Brain microvascular endothelial cell (primary cell): ENCODE measurements around the gene BCL2L2.
A peak's percentile ranks its signal among the peaks of the same experiment; 100 is the strongest.

Source experiments
- DNase-seq: peaks from one replicate; pipeline ENCODE4 v3.0.0-alpha.2; 2020
- H3K27ac ChIP-seq: fragments of 250-450 bp; sonication (Bioruptor Pico); 2 replicates; pipeline ENCODE4 v1.5.1; 2020; ENCODE audit warnings: mild to moderate bottlenecking, moderate library complexity
- H3K27me3 ChIP-seq: fragments of 250-450 bp; sonication (Bioruptor Pico); replicated peaks from 2 replicates; pipeline ENCODE4 v1.5.1; 2020; ENCODE audit warnings: mild to moderate bottlenecking
- H3K36me3 ChIP-seq: fragments of 250-450 bp; sonication (Bioruptor Pico); replicated peaks from 2 replicates; pipeline ENCODE4 v1.5.1; 2020; ENCODE audit warnings: mild to moderate bottlenecking
- H3K4me3 ChIP-seq: 2 replicates; pipeline ENCODE4 v1.5.1; 2011; ENCODE audit warnings: low read depth, mild to moderate bottlenecking, control low read depth, low read length, moderate library complexity
- CTCF ChIP-seq: IDR thresholded peaks from 2 replicates; pipeline ENCODE4 v1.5.1; 2011; ENCODE audit warnings: low read depth, mild to moderate bottlenecking, moderate library complexity, low read length, control low read depth, inconsistent platforms; ENCODE audit errors: missing control alignments
- in situ Hi-C: cut with HindIII; loops from 2 replicates; pipeline ENCODE4 v1.10.0; 2017; ENCODE audit warnings: low sequenced_read_pairs, low pct_ligation_motif_present

Gene BCL2L2

GRCh38 chr14:23302290-23303225 lies 4.1 kb upstream of the BCL2L2 start, which contains the start of gene PPP1R3E:
Gene PPP1R3E (minus strand): TSS chr14:23302859. CDS start chr14:23302576, 283 bp downstream.
- no peak for DNase-seq
- in situ Hi-C loops: no loop called here
- no peak for TF ChIP-seq CTCF
- Histone ChIP-seq H3K27ac (peak within 1 kb of the TSS; percentile 33), H3K36me3 (no peaks in the 10 kb centered on the region), H3K4me3 (peak within 1 kb of the TSS; percentile 68), H3K27me3 (no peaks in the 10 kb centered on the region)

- TF ChIP-seq CTCF: no peak
- Histone ChIP-seq H3K4me3 (peak overlapping the region; percentile 92), H3K27me3 (no peaks in the 10 kb centered on the region), H3K27ac (peak overlapping the region; percentile 86), H3K36me3 (peaks cover 31% of the 10 kb centered on the region)
- DNase-seq: no peak
- in situ Hi-C loops: no loop called here
Measured at GRCh38 chr14:23307146-23307530, 505 bp downstream of the BCL2L2 start.

- Histone ChIP-seq H3K27me3 (no peaks in the 10 kb centered on the region), H3K36me3 (peaks cover 33% of the 10 kb centered on the region), H3K27ac (no peak overlapping the region), H3K4me3 (peak overlapping the region; percentile 92)
- in situ Hi-C loops: no loop called here
- DNase-seq: peak; percentile 9
- no peak for TF ChIP-seq CTCF
Measured at GRCh38 chr14:23307687-23308644, 1.3 kb downstream of the BCL2L2 start.

GRCh38 chr14:23308721-23309445 lies 2.2 kb downstream of the BCL2L2 start:
- in situ Hi-C loops: no loop called here
- Histone ChIP-seq H3K27ac (no peak overlapping the region), H3K27me3 (no peaks in the 10 kb centered on the region), H3K4me3 (peak overlapping the region; percentile 92), H3K36me3 (peaks cover 33% of the 10 kb centered on the region)
- no peak for DNase-seq
- TF ChIP-seq CTCF: no peak

GRCh38 chr14:23310546-23310945 lies 3.9 kb downstream of the BCL2L2 start:
- Histone ChIP-seq H3K36me3 (peaks cover 33% of the 10 kb centered on the region), H3K27ac (no peak overlapping the region), H3K4me3 (no peak overlapping the region), H3K27me3 (no peaks in the 10 kb centered on the region)
- in situ Hi-C loops: no loop called here
- no peak for TF ChIP-seq CTCF
- DNase-seq: no peak
